ENCODE measurements around the gene PCGF3.

PCGF3 gene

DNA sequence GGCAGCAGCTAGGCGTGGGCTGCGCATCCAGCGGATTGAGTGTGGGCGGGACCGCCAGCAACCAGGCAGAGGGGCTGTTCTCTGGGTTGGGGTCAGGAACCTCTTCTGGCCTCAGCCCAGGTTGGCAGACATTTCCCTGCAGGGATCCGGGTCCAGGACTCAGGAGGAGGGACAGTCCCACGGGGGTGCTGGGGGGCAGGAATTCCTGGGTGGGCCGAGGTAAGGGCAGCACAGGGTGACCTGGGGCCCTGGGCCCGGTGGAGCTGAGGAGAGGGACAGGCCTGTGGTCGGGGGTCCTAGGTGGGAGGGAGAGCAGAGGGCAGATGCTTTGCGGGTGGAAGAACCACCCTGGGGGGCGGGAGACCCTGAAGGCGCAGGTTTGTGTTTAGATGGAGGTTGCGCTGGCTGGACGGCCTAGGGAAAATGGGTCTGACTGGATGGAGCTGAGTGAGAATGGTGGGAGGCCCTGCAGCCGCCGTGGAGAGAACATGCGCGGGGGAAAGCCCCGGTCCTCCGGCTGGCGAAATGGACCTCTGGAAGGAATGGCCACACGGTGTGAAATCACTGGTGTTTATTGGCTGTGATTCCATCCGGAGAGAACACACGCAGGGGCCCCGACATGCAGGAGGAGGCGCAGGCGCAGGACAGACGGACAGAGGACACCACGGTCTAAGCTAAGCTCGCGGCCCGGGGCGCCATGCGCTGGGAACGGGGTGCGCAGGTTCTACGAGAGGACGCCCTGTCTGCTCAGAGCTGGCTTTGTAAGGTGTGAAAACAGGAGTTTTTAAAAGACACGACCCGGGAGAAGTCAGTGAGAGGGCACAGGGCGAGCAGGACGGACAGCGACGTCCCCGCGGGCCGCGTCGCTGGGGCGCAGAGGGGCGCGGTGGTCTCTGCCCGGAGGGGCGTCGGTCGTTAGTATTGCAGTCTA is 79.0 kb downstream of the PCGF3 start:
- DNase-seq (ENCODE audit: low read depth), result no peak

DNA sequence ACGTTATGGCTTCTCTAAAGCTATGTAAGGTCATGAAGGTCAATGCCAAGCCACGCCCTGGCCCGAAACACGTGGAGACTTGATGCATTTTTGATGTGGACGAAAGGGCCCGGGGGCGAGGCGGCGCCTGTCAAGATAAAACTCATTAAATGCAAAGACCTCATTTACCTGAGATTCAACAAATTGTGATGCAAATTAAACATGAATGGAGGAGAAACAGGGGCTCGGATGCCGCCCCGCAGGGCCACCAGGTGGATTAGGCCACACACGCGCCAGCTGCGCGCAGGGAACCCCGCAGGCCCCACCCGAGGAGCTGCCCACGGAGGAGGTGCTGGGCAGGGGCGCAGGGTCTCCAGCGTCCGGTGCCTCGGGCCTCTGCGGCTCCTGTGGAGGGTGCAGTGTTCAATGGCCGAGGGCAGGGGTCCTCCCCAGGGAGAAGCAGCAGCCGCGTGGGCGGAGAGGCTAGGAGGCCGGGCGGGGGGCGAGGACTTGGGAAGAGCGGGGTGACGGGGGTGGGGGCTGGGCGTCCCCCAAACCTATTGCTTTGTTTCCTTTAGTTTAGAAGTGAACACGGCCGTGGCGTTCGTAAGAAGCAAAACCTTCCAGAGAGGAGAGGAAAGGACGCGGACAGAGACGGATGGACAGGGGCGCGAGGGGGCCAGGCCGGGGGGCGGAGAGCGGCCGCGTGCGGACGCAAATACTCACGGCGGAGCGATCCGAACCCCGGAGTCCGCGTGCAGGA is 79.9 kb downstream of the PCGF3 start:
- no peak for DNase-seq (ENCODE audit: low read depth)

DNA sequence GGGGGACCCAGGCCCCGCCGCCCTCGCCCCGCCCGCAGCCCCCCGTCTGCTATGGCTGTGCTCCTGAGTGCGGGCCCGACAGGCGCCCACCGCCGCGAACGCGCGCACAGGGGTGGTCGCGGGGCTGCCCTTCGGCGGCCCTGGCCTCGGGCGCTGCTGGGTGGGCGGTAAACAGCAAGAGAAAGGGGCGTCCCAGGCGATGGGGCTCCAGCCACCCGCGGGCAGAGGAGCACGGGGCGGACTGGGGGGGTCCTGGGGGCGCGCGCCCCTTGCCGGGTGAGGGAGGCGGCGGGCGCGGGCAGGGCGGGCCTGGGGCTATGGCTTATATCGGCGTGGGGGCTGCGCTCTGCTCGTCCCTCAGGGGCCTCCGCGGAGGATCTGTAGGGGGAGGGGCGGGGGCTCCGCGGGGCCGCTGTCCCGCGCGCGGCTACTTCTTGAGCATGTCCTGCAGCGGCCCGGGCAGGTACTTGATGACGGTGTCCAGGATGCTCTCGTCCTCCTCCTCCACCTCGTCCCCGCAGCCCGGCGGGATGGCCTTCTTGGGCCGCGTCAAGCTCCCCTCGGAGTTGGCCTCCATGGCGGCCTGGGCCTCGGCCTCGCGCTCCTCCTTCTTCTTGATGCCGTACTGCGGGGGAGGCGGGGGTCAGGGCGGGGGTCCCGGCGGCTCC is 80.6 kb downstream of the PCGF3 start:
- no peak for DNase-seq (ENCODE audit: low read depth)

DNA sequence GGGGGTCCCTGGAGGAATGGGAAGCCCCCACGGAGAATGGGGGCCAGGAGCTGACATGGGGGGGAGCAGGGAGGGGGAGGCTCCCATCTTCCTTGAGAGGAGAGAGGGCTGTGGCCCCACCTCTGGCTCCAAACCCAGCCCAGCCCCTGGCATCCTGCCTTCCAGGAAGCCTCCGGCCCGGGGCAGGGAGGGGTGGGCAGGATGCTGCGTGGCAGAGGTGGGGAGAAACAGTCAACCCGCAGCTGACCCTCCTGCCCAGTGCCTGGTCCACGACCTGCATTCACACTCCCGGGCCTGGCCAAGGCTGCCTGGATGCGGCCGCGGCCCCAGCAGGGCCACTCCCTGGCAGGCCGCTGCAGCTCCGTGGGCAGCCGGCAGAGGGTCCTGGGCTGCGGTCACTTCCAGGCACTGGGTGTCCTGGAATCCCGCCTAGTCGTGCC is 81.2 kb downstream of the PCGF3 start:
- DNase-seq (ENCODE audit: low read depth), result no peak

DNA sequence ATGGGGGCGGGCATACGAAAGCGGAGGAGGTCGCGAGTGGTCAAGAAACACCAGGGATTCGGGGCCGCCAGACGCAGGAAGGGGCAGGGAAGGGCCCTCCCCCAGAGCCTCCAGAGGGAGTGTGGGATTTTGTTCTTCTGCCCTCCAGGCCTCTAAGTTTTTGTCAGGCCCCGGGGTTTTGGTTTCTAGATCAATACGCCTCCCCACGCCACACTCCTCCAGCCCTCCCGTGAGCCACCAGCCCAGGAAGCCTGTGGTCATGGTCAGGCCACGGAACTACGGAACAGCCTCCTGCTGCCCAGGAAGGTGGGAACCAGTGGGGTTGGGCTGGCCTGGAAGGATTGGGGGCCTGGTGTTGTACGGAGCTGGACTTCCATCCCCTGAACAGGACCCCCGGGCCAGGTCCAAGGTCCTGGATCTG is 81.9 kb downstream of the PCGF3 start:
- DNase-seq (ENCODE audit: low read depth), result no peak

DNA sequence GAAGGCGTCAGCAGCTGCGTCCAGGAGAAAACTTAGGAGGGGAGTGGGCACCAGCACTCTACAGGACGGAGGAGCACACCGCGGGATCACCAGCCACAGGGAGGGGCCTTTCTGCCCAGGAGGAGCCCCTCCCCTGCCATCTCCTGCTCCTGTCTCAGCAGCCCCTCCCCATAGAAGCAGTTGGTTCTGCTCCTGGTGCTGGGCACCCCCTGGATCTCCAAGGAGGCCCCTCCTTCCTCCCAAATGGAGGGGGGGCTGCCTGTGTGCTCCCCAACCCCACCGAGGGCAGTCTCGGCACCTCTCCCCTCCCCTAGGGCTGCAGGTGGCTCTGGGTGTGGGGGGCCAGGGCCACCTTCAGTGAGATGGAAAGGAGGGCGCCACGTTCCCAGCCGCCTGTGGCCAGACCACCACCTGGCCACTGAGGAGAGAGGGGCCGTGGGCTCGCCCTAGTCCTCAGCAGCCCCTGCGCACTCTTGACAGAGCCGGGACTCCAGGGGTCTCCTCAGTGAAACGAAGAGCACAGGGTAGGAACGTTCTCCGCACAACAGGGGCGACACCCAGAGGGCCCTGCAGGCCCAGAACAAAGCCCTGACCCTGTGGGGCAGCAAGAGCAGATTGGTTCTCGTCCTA is 82.5 kb downstream of the PCGF3 start:
- no peak for DNase-seq (ENCODE audit: low read depth)

DNA sequence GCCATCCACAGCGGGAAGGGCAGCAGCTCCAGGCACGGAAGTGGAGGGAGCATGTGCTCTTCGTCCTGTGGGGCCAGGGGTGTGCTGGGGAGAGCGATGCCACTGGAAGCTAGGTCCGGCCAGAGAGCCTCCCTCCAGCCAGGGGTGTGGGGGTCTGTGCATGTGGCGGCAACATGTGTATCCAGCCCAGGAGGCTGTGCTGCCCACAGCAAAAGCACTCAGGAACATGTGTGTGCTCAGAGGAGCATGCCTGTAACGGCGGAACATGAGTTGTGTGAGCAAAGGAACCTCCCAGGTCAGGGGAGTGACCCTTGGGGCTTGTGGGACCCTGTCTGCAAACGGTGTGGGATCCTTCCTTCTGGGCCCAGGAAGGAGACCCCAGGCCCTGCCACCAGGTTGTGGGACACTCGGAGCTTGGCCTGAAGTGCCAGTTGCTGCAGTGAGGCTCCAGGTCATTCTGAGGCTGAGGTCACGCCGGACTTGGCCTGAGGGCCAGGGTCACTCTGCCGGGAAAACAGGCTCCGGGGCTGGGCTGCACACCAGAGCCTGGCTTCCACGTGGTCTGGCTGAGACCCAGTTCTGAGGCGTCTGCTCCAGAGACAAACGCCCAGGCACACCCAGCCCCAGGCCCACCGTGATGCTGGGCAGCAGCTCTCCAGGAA is 83.1 kb downstream of the PCGF3 start:
- no peak for DNase-seq (ENCODE audit: low read depth)

DNA sequence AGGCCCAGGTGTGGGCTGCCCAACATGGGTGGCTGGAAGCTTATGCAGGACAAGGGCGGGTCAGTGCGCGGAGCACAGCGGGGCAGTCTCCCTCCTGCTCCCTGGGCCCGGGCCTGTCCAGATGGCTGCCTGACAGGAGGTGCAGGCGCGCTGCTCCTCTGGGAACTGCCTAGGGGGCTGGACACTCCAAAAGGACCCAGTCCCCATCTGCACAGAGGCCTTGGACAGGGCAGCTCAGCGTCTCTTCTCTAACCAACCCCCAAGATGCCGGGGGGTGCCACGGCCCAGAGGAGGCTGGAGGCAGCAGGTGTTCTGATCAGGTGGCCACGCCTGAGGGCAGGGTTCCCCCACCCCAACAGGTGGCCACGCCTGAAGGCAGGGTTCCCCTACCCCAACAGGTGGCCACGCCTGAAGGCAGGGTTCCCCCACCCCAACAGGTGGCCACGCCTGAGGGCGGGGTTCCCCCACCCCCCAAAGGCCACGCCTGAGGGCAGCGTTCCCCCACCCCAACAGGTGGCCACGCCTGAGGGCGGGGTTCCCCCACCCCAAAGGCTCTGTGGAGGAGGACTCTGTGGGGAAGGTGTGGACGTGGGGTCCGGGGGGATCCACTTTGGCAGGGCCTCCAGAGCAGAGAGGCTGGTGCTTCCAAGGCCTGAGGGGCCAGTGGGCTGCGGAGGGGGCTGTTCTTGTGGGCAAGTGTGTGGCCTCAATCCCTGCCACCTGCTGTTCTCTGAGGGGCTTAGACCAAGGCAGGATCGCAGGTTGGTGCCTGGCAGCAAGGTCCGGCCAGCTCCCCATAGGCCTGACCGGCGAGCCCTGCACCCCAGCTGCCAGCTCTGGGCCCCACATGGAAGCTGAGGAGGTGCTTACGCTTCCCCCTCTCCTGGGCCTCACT is 84.2 kb downstream of the PCGF3 start:
- no peak for DNase-seq (ENCODE audit: low read depth)

DNA sequence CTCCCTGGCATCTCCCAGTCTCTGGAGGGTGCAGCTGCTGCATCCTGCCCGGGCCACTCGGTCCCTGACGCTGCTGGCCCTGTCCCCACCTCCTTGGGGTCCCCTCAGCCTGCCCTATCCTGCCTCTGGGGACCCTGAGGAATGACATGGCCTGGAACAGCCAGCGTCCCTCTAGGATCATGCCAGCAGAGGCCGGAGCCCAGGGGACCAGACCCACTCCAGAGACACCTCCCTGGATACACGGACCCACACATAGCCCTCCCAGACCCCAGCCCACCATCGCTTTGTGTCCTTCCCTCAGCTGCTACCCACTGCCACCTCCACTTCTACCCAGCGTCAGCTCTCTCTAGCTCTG is 84.8 kb downstream of the PCGF3 start:
- no peak for DNase-seq (ENCODE audit: low read depth)

DNA sequence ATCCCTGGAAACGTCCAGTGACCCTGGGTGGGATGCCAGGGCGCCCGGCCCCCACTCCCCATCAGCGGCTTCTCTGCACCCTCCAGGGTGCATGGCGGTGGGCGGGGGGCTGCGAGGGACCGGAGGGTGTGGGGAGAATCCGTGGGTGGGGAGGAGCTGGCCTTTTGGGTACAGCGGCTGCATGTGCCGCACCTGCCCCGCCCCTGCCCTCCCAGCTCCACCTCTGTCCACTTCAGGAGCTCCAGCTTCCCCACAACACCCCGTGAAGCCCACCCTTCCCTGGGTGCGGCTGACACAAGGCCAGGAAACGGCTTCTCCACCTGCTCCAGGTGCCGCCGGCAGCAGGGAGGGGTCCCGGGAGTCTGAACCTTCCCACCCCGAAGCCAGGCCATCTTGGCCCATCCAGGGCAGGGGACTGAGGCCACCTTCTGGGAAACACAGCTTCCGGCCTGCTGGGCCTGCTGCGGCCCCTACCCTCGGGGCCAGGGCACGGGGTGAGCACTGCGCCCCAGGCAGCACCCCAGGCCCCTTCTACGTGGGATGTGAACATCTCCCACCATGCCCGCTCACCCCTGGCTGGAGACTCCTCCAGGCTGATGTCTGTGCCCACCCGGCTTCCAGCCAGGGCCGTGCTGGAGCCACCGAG is 85.7 kb downstream of the PCGF3 start:
- DNase-seq (ENCODE audit: low read depth), result no peak

DNA sequence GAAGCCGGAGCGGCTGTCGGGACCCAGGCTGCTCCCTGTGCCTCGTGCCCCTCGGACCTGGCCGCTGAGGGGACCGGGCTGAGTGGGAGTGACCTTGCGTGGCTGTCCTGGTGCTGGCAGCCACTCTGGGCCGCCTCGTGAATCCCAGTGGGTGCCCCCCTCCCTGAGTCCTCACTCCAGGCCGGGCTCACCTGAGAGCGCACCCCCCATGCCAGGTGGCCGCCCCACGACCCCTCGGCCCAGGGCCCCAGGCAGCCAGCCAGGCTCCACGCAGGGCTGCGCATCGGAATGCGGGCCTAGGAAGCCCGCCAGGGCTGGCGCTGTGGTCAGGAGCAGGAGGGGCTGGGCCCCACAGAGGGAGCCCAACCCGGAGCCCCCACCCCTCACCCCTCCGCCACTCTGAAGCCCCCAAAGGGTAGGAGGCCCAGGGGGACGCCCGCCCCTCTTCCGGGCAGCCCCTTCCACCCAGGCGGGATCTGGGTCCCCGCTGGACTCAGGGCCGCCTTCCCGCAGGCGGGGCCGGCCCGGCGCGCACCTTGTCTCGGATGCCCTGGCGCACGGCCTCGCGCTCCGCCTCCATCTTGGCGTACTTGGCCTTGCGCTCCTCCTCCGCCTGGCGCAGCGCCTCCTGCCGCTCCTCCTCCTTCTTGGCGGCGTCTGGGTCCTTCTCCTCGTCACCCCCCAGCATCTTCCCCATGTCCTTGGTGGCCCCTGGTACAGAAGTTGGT is 86.4 kb downstream of the PCGF3 start:
- no peak for DNase-seq (ENCODE audit: low read depth)

DNA sequence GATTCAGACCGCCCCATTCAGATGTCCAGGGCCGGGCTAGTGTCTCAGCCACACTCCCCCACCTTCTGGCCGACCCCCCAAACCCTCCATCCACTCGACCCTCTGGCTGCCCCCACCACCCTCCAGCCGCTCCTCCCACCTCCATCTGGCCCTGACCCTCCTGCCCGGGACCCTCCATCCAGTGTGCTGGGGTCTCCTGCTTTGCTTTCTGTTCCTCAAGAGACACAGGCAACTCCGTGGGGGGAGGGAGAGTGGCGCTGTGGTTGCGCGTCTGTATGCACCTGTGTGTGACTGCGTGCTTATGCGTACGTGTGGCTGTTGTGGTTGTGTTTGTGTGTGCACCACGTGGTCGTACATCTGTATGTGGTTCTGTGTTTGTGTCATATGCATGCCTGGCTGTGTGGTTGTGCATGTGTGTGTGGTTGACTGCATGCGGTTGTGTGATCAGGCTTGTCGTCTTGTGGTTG is 87.0 kb downstream of the PCGF3 start:
- no peak for DNase-seq (ENCODE audit: low read depth)

DNA sequence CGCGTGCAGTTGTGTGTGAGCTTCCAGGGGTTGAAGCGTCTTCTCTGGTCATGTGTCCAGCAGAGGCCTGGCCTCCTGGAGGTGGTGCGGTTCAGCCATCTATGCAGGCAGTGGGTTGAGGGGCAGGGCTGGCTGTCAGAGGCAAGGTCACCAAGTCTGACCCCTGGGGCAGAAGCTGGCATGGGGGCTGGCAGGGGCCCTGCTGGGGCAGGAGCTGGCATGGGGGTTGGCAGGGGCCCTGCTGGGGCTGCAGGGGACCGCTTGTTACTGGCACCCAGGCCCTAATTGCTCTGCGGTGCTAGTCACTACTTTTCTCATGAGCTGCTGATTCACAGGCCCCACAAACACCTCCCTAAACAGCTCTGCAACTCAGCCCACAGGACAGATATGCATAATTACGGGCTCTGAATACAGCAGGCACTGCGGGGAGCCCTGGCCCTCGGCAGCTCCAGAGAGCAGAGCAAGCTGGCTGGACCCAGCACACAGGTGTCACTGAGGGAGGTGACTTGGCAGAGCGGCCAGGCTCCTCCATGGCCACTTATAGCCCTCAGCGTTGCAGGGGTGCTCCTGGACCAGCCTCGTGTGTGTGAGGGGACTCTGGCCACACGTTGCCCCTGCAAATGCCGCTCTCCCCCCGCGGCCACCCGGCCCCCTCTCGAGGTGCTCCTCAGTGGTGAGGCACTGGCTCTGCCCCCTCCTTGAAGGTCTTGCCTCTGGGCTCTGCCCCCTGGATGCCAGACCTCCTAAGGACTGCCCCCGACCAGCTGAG is 87.6 kb downstream of the PCGF3 start:
- DNase-seq (ENCODE audit: low read depth), result no peak

DNA sequence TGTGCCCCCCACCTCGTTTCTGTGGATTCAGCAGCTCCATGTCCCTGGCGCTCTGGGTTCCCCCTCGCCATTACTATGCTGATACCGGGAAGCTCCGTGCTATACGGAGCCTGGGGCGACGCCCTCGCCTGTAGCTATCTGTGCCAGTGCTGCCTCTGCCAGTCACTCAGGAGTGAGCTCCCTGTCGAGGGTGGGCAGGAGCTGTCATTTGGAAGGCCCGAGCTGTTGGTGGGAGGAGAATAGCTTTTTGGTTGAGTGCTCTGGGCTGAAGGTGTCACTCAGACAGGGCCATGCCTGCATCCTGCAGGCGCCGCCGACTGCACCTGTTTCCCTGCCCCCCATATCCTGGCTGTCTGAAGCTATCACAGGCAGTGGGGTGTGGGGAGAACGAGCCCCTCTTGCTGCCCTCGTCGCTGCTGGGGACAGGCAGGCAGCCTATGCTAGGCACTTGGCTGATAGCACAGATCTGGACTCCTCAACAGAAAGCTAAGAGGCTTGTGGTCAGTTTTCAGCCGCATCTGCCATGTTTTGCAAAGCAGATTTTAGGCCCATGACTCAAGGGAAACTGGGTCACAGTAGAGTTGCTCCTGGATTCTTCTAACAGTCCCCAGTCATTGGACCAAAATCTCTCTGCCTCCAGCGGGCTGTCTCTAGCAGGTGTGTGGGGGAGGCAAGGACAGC is 88.4 kb downstream of the PCGF3 start:
- no peak for DNase-seq (ENCODE audit: low read depth)

DNA sequence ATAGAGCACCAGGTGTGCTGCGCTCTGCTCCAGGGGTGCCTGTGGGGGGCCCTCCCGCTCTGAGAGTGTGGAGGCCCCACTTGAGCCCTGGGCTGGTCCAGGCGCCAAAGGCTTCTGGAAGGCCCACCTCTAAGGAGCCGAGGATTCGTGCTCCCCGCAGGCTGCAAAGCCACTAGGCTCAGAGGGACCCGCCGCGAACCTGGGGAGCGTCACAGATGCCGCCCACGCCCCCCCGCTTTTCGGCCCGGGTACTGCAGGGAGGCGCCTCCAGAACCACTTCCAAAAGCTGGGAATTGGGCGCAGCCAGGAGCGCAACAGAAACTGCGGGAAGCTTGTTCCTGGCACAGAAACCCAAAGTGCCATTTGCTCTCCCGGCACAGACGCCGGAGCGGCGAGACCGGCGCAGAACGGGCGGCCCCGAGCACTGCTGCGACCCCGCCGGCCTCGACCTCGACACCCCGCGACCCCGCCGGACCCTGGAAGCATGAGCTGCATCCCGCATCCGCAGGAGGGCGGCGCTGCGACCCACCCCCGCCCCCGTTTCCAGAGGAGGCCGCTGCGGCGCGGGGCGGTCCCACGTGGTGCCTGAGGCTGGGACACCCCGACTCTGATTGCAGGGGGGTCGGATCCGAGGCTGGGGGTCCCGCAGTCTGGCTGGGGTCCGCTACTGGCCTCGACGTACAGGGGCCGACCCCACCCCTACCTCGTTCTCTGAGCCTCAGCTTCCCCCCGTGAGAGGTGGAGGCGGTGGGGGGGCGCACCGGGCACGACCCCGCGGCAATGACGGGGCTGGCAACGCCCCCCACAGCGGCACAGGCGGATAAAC is 89.5 kb downstream of the PCGF3 start:
- no peak for DNase-seq (ENCODE audit: low read depth)

DNA sequence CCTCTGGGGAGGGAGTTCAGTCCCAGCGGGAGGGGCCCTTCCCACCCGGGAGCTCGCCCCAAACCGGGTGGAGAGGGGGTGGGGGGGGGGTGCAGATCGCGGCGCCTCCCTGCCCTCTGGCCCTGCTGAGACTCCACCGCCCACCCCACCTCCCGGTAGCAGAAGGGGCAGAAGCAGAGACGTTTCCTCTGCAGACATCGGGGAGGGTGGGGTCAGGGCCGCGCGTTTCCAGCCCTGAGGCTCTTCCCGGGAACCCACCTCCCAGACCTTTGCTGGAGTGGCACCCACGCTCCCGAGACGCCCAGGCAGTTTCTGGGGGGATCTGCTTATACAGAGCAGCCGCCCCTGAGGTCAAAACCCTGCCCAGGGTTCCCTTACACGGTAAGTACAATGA is 90.1 kb downstream of the PCGF3 start:
- no peak for DNase-seq (ENCODE audit: low read depth)

DNA sequence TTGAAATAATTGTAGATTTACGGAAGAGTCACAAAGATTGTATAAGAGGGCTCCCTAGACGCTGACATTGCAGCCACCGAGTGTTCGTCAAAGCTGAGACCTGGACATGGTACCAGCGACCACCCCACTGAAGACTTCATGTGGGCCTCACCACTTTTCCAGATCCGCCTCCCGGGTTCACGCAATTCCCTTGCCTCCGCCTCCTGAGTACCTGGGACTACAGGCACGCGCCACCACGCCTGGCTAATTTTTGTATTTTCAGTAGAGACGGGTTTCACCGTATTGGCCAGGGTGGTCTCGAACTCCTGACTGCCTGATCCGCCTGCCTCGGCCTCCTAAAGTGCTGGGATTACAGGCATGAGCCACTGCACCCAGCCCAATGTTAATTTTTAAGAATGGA is 90.6 kb downstream of the PCGF3 start:
- no peak for DNase-seq (ENCODE audit: low read depth)
